A549 (cell line): ENCODE measurements around the gene MAPK8IP3.

Experiments
- CEBPB ChIP-seq, 2 experiments: fragments of >200 bp in 1 of 2; sonication (Bioruptor Twin) in 1 of 2; formaldehyde crosslinking in 1 of 2; IDR thresholded peaks; 2 replicates each; pipeline ENCODE4 v1.6.1; 2012 to 2016
- CTCF ChIP-seq: fragments of >200 bp; sonication (Bioruptor Twin); formaldehyde crosslinking; IDR thresholded peaks from 3 replicates; pipeline ENCODE4 v1.5.1; 2016
- JUN ChIP-seq, 2 experiments: fragments of >200 bp; sonication (Bioruptor Twin); formaldehyde crosslinking; IDR thresholded peaks; 2 replicates in 1 of 2; 3 replicates in 1 of 2; pipeline ENCODE4 v1.6.1; 2016 to 2017
- MAX ChIP-seq: IDR thresholded peaks from 2 replicates; pipeline ENCODE4 v1.6.1; 2012
- NR3C1 ChIP-seq: fragments of >200 bp; sonication (Bioruptor Twin); formaldehyde crosslinking; IDR thresholded peaks from 3 replicates; pipeline ENCODE4 v1.6.1; 2017
- REST ChIP-seq: fragments of 200-600 bp; sonication (generic); IDR thresholded peaks from 2 replicates; pipeline ENCODE4 v1.6.1; 2016; ENCODE audit warnings: antibody characterized with exemption, mild to moderate bottlenecking, moderate library complexity
- TF ChIP-seq, protein P1 (sequence below): IDR thresholded peaks from 2 replicates; pipeline ENCODE4 v1.6.1; 2012

DNA sequence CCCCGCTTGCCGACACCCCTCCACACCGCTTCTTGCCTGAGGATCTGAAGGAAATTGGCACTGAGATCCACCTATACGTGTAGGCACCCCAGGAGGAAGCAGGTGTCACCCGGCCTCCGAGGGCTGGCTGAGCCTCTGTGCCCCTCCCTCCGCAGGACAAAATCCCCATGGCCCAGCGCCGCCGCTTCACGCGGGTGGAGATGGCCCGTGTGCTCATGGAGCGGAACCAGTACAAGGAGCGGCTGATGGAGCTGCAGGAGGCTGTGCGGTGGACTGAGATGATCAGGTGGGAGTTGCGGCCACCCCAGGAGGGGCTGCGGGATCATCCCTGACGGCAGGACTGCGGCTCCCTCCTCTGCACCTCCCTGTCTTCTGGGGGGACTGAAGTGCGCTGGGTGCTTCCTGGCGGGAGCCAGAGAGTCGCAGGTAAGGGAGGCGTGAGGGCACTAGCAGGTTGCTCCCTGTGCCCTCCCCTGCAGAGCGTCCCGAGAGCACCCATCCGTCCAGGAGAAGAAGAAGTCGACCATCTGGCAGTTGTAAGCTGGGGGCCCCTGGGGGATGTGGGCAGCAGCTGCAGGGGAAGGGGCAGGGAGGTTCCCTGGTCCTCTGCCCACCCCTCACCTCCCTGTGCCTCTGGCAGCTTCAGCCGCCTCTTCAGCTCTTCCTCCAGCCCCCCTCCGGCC is 56.3 kb downstream of the MAPK8IP3 start:
- no peak for TF ChIP-seq MAX
- no peak for TF ChIP-seq REST
- TF ChIP-seq, protein P1, sequence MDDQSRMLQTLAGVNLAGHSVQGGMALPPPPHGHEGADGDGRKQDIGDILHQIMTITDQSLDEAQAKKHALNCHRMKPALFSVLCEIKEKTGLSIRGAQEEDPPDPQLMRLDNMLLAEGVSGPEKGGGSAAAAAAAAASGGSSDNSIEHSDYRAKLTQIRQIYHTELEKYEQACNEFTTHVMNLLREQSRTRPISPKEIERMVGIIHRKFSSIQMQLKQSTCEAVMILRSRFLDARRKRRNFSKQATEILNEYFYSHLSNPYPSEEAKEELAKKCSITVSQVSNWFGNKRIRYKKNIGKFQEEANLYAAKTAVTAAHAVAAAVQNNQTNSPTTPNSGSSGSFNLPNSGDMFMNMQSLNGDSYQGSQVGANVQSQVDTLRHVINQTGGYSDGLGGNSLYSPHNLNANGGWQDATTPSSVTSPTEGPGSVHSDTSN = no peak
- no peak for TF ChIP-seq NR3C1
- TF ChIP-seq JUN (IDR thresholded peaks at IDR 0.05) = no peak
- no peak for TF ChIP-seq CEBPB (IDR thresholded peaks at IDR 0.05)
- TF ChIP-seq CTCF = no peak
